BE2C (cell line): ENCODE data around the gene SNIP1.
A peak's percentile ranks its signal among the peaks of the same experiment; 100 is the strongest.

Source experiments
- DNase-seq: peaks from one replicate; pipeline ENCODE4 v3.0.0-alpha.2; 2020
- H3K27me3 ChIP-seq: fragments of 250-450 bp; sonication (Bioruptor Pico); 2 replicates; pipeline ENCODE4 v1.5.1; 2020; ENCODE audit warnings: mild to moderate bottlenecking
- H3K36me3 ChIP-seq: fragments of 250-450 bp; sonication (Bioruptor Pico); 2 replicates; pipeline ENCODE4 v1.5.1; 2020; ENCODE audit warnings: mild to moderate bottlenecking
- H3K4me1 ChIP-seq: fragments of 250-450 bp; sonication (Bioruptor Pico); 2 replicates; pipeline ENCODE4 v1.5.1; 2020
- H3K4me3 ChIP-seq: 2 replicates; pipeline ENCODE4 v1.5.1; 2011; ENCODE audit warnings: low read depth, low read length
- H3K9me3 ChIP-seq: fragments of 250-450 bp; sonication (Bioruptor Pico); 2 replicates; pipeline ENCODE4 v1.5.1; 2020
- TF ChIP-seq, protein P1 (sequence below): IDR thresholded peaks from 2 replicates; pipeline ENCODE4 v1.5.1; 2012; ENCODE audit warnings: mild to moderate bottlenecking, low read depth, low read length

Gene SNIP1

DNA sequence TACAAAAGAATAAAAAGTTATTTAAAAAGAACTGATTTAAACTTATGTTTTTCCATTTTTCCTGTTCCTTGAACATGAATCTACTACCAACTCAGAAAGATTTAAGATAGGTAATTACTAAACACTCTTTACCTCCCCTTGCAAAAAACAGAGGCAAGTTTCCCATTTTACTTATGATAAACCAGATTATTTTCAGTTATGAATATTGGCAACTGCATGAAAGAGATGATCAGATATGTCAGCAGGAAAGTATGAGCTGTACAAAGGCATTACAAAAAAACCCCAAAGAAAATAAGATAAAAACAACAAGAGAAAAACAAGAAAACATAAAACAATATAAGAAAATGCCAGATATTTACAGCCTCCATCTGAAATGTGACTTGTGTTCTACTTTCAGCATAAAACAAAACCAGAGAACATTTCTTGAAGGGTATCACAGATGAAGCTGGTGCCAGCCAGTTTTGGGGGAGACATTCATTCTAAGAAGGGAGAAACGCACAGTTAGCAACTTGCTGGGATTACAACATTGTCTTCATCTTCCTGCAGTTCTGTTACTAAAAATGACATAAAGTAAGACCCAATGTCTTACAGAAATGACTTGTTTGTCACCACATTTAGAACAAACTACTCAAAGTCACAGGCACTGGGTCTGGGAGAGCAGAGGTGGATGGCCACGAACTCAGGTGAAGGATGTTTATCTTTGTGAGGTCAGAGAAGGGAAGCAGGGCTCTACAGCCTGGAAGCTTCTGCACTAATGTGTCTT lies 60.6 kb downstream of the SNIP1 start:
- Histone ChIP-seq H3K36me3 (no peaks in the 10 kb centered on the region), H3K4me1 (no peaks in the 10 kb centered on the region; the same call in 1 of the 2 replicates), H3K4me3 (no peak overlapping the region), H3K9me3 (no peaks in the 10 kb centered on the region), H3K27me3 (no peaks in the 10 kb centered on the region)
- DNase-seq, result no peak
- TF ChIP-seq, protein P1, sequence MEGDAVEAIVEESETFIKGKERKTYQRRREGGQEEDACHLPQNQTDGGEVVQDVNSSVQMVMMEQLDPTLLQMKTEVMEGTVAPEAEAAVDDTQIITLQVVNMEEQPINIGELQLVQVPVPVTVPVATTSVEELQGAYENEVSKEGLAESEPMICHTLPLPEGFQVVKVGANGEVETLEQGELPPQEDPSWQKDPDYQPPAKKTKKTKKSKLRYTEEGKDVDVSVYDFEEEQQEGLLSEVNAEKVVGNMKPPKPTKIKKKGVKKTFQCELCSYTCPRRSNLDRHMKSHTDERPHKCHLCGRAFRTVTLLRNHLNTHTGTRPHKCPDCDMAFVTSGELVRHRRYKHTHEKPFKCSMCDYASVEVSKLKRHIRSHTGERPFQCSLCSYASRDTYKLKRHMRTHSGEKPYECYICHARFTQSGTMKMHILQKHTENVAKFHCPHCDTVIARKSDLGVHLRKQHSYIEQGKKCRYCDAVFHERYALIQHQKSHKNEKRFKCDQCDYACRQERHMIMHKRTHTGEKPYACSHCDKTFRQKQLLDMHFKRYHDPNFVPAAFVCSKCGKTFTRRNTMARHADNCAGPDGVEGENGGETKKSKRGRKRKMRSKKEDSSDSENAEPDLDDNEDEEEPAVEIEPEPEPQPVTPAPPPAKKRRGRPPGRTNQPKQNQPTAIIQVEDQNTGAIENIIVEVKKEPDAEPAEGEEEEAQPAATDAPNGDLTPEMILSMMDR, result no peak

DNA sequence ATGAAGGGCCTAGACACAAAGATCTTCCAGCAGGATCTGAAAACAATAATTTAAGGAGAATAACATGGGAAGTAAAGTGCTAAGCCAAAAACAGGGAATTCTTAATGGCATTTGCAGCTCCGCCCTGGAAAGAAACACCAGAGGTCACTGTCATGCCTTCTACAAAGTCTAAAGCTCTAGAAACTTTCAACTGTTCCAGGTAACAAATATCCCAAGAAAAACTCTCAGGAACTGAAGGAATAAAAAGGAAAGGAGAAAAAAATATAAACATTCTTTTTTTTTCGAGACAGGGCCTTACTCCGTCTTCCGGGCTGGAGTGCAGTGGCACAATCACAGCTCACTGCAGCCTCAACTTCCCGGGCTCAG lies 66.5 kb downstream of the SNIP1 start:
- no peaks in the 10 kb centered on the region for H3K9me3 ChIP-seq
- no peaks in the 10 kb centered on the region for H3K36me3 ChIP-seq
- no peak overlapping the region for H3K4me3 ChIP-seq
- TF ChIP-seq, protein P1, result no peak
- DNase-seq, result no peak
- no peaks in the 10 kb centered on the region for H3K27me3 ChIP-seq
- no peaks in the 10 kb centered on the region for H3K4me1 ChIP-seq

DNA sequence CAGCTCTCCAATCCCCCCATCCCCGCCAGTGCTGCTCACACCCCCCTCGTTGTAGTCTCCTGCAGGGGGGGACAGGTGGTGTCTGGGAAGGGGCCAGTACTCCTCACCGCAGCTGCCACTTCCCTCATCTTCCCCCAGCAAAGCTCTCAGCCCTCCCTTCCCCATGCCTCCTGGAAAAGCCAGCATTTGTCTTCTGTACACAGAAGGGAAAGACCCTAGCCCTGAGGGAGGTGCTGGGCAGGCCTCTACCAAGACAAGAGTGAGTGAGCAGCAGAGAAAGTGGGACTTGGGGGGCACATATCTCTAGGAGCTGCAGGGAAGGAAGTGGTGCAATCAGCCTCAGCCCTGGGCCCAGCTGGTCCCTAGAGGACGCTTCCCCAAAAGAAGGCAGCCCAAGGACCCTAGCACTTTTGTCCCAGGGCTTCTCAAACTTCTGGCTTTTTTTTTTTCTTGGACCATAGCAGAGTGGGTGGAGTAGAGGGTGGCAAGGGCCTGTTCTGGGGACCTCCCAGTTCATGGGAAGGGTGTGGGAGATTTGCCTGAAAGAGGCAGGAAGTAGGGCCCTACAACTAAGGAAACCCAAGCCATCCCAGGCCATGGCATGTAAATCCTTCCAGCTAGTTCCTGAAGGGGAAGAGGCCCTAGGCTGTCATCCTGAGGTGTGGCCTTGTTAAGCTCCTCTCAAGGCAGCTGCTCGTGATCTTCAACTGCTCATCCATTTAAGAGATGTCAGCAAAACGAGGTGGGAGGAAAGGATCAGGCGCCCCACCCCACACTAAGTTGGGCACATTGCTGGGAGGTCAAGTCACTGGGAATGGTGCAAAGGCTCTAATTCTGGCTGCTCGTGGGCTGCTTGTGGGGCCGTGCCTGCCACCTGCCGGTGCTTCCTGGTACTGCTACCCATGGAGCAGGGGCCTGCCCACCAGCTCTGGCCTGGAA lies 67.1 kb downstream of the SNIP1 start:
- peak; percentile 67 for DNase-seq
- no peaks in the 10 kb centered on the region for H3K36me3 ChIP-seq
- H3K4me3 ChIP-seq, result no peak overlapping the region
- H3K9me3 ChIP-seq, result no peaks in the 10 kb centered on the region
- no peaks in the 10 kb centered on the region for H3K27me3 ChIP-seq
- TF ChIP-seq, protein P1, result peak; percentile 85
- H3K4me1 ChIP-seq, result no peaks in the 10 kb centered on the region

DNA sequence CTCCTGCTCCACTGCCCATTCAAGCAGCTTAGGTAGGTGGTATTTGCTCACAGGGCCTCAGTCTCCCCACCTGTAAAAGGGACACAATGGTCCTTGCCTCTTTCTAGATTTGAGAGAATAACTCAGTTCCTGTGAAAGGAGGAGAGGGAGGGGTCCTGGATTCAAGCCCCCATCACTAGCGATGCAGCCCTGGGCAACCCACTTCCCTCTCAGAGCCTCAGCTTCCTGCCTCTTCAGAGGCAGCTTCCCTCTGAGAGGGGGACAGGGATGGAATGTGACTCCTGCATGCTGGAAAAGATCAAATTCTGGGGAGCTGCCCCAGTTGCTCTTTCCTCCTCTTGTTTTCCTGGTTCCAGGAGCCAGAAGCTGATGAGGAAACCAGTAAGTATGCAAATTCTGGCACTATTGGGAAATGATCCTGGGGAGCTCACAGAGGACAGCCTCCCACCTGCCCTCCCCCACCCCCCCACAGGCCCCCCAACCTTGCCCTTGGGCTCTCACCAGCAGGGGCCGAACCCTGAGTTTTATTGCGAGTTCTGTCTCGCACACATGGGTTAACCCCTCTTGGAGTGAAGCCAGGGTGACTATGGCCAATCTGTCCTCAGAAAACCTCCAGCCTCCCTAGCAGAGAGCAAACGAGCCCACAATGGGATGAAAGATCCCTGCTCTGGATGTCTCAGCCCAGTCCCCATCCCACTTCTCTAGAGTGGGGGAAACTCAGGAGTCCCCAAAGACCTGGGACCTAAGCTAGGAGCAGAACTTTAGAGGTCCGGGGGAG lies 68.0 kb downstream of the SNIP1 start:
- no peak for DNase-seq
- Histone ChIP-seq H3K27me3 (no peaks in the 10 kb centered on the region), H3K36me3 (peaks cover 6% of the 10 kb centered on the region; the same call in 1 of the 2 replicates), H3K4me3 (no peak overlapping the region), H3K9me3 (no peaks in the 10 kb centered on the region), H3K4me1 (no peaks in the 10 kb centered on the region)
- TF ChIP-seq, protein P1, result no peak
